OCI-LY7 (cell line): Measurements from ENCODE around the gene ARGLU1. TPM values are rescaled to one million over a fixed set of nuclear protein-coding genes. Genes with fewer than 3 reads are reported as not detected.

Experiments used
- BruUV-seq: library from RNA; stranded (reverse); fragments of 400-500 nt; replicated peaks from 2 replicates; lab custom pipeline; 2021; lab: Mats Ljungman, UMichigan
- CTCF ChIA-PET: fragments of 300-600 bp; sonication (Branson Sonifier 250); formaldehyde crosslinking; loops from one replicate; lab custom pipeline; 2022; ENCODE audit warnings: antibody characterized with exemption; ENCODE audit not compliant: unreplicated experiment; lab: Charles Lee
- POLR2A ChIA-PET: fragments of 300-600 bp; sonication (Branson Sonifier 250); formaldehyde crosslinking; loops from one replicate; lab custom pipeline; 2022; ENCODE audit warnings: antibody characterized with exemption; lab: Charles Lee
- DNase-seq: peaks from one replicate; pipeline ENCODE4 v3.0.0-alpha.2; 2015; ENCODE audit warnings: low spot score
- H2AFZ ChIP-seq: fragments of 200-600 bp; sonication (generic), shearing (Covaris generic); 2 replicates; pipeline ENCODE4 v1.6.1; 2014; ENCODE audit warnings: mild to moderate bottlenecking, antibody characterized with exemption, low read length, moderate library complexity
- H3K27ac ChIP-seq: fragments of 200-600 bp; sonication (generic); 2 replicates; pipeline ENCODE4 v1.5.1; 2014; ENCODE audit warnings: mixed run types, low read depth, mild to moderate bottlenecking, moderate library complexity, low read length, inconsistent platforms; ENCODE audit not compliant: poor library complexity, severe bottlenecking
- H3K36me3 ChIP-seq: fragments of 200-600 bp; sonication (generic); 2 replicates; pipeline ENCODE4 v1.6.1; 2014; ENCODE audit warnings: mild to moderate bottlenecking, antibody characterized with exemption, low read length, moderate library complexity, mixed read lengths; ENCODE audit not compliant: insufficient read depth
- H3K4me1 ChIP-seq: fragments of 200-600 bp; sonication (generic); 2 replicates; pipeline ENCODE4 v1.5.1; 2014; ENCODE audit warnings: mild to moderate bottlenecking, low read length; ENCODE audit not compliant: insufficient read depth, poor library complexity, severe bottlenecking
- H3K4me2 ChIP-seq: fragments of 200-600 bp; sonication (generic); 2 replicates; pipeline ENCODE4 v1.6.1; 2014; ENCODE audit warnings: mild to moderate bottlenecking, low read length
- H3K4me3 ChIP-seq: fragments of 200-600 bp; sonication (generic); 2 replicates; pipeline ENCODE4 v1.5.1; 2014; ENCODE audit warnings: mild to moderate bottlenecking, low read depth, low read length; ENCODE audit not compliant: poor library complexity, severe bottlenecking
- H3K79me2 ChIP-seq: fragments of 200-600 bp; sonication (generic); 2 replicates; pipeline ENCODE4 v1.6.1; 2016; ENCODE audit warnings: low read depth, mild to moderate bottlenecking, low read length, moderate library complexity, mixed read lengths; ENCODE audit not compliant: insufficient read depth
- H3K9me2 ChIP-seq: fragments of 200-600 bp; sonication (generic); 2 replicates; pipeline ENCODE4 v1.6.1; 2016; ENCODE audit warnings: mild to moderate bottlenecking, low read length, mixed read lengths; ENCODE audit not compliant: insufficient read depth
- H3K9me3 ChIP-seq: fragments of 200-600 bp; sonication (generic); 2 replicates; pipeline ENCODE4 v1.6.1; 2014; ENCODE audit warnings: mild to moderate bottlenecking, mixed run types, low read length, mixed read lengths
- H4K20me1 ChIP-seq: fragments of 200-600 bp; sonication (generic); 2 replicates; pipeline ENCODE4 v1.6.1; 2014; ENCODE audit warnings: mild to moderate bottlenecking, antibody characterized with exemption, low read length, moderate library complexity, mixed read lengths; ENCODE audit not compliant: insufficient read depth
- EZH2phosphoT487 ChIP-seq: fragments of 200-600 bp; sonication (generic); IDR thresholded peaks from 2 replicates; pipeline ENCODE4 v1.6.1; 2018; ENCODE audit warnings: low read depth, borderline replicate concordance, mild to moderate bottlenecking, mixed run types, antibody characterized with exemption, low read length, moderate library complexity, mixed read lengths
- intact Hi-C: fragments of 100-400 bp; cut with micrococcal nuclease; formaldehyde crosslinking; loops from one replicate; pipeline ENCODE4 v1.10.0; 2022; ENCODE audit not compliant: unreplicated experiment
- total RNA-seq, 2 experiments: library from RNA; depleted of rRNA in 1 of 2; stranded (reverse); fragments of >200 nt in 1 of 2; shearing (Covaris generic) in 1 of 2; gene quantifications; 2 replicates each; pipeline ENCODE4 v1.2.3, GENCODE V29; 2014 to 2022
- TF ChIP-seq, protein P1 (sequence below): fragments of 200-600 bp; sonication (generic); conservative IDR thresholded peaks from 2 replicates; pipeline ENCODE4 v1.5.1; 2014; ENCODE audit warnings: mild to moderate bottlenecking, antibody characterized with exemption, low read length, moderate library complexity, mixed read lengths

ARGLU1 gene
- total RNA-seq, 2 experiments from 2014 or later = 71.6 to 71.9 TPM

DNA sequence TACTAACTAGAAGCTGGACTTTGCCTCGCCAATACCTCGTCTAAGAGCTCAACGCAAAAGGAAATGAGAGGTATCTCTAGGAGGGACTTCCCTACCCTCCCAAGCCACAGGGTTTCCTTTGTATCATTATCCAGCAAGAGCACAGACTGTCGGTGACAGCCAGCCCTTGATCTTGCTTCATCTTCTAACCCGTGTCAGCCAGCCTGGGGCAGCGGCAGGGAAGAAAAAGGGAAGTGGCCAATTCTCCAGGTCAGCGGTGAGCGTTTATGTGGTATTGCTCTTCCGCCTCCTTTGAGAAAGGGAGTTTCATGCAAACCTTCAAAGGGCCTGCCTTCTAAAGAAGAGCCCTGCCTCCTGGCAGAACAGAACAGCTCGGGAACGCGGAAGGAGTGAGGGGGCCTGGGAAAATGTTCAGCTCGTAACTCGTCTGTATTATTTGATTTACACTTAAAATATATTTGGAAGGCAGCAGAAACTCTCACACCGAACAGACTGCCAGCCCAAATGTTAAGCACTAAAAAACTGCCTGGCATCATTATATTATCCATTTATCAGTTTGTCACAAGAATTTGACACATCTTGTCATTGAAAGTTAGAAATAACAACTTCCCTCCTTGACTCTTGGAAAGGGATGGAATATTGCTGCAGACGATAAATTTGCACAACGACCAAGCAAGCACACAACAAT is 74.3 kb downstream of the ARGLU1 start:
- Histone ChIP-seq H3K79me2 (no peaks in the 10 kb centered on the region), H3K27ac (no peak overlapping the region), H3K4me2 (no peak overlapping the region), H2AFZ (no peak overlapping the region), H3K9me2 (no peaks in the 10 kb centered on the region), H3K36me3 (no peaks in the 10 kb centered on the region), H3K9me3 (no peaks in the 10 kb centered on the region), H3K4me3 (no peak overlapping the region), H3K4me1 (no peaks in the 10 kb centered on the region), H4K20me1 (no peaks in the 10 kb centered on the region)
- ChIA-PET POLR2A (no interaction called here), CTCF (interaction anchor here (0.6 kb wide), 1 partner anchor 43 kb away, joined by 3 read pairs; no protein-coding TSS in a partner anchor)
- DNase-seq = no peak
- no TSS peak for BruUV-seq
- TF ChIP-seq, protein P1, sequence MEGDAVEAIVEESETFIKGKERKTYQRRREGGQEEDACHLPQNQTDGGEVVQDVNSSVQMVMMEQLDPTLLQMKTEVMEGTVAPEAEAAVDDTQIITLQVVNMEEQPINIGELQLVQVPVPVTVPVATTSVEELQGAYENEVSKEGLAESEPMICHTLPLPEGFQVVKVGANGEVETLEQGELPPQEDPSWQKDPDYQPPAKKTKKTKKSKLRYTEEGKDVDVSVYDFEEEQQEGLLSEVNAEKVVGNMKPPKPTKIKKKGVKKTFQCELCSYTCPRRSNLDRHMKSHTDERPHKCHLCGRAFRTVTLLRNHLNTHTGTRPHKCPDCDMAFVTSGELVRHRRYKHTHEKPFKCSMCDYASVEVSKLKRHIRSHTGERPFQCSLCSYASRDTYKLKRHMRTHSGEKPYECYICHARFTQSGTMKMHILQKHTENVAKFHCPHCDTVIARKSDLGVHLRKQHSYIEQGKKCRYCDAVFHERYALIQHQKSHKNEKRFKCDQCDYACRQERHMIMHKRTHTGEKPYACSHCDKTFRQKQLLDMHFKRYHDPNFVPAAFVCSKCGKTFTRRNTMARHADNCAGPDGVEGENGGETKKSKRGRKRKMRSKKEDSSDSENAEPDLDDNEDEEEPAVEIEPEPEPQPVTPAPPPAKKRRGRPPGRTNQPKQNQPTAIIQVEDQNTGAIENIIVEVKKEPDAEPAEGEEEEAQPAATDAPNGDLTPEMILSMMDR = no peak
- no peak for TF ChIP-seq EZH2phosphoT487
- intact Hi-C loops = no loop called here

DNA sequence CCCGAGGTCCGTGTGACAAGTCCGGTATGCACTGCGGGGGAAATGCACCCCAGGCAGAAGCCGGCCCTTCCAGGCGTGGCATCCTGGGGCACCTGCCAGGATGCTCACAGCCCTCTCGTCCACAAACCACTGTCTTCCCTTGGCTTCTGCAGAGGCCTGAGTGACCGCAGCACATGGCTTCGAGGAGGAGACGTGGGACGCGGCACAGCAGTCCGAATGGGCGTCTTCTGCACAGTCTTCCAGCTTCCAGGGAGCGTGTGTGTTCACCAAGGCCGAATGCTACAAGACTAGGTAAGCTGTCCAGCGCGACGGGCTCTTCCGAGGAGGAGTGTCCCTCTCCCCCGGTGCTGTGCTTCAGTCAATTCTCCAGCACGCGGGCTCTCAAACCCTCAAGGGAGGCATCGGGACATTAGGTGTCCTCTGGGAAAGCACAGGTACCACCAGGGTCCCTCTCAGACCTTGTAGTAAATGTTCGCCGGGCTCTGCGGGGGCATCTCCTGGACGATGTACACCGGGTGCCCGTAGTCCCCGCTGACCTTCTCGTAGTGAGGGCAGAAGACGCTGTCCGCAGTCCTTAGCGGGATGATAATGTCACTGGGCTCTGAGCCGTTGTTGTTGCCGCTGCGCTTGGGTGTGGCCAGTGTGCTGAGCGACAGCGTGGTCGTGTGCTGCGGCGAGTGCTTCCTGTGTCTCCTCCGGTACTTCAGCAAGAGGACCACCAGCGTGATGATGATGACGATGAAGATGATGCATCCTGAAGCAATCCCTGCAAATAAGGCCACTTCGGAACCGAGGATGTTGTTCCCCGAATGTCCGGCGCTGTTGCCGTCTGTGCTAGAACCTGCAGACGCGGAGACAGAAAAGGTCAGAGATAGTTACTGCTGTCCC is 75.1 kb downstream of the ARGLU1 start:
- Histone ChIP-seq H4K20me1 (no peaks in the 10 kb centered on the region), H2AFZ (no peak overlapping the region), H3K4me3 (no peak overlapping the region), H3K9me3 (no peaks in the 10 kb centered on the region), H3K9me2 (no peaks in the 10 kb centered on the region), H3K27ac (no peak overlapping the region), H3K4me1 (no peaks in the 10 kb centered on the region), H3K4me2 (no peak overlapping the region), H3K36me3 (no peaks in the 10 kb centered on the region), H3K79me2 (no peaks in the 10 kb centered on the region)
- intact Hi-C loops = no loop called here
- ChIA-PET CTCF (interaction anchor here (0.6 kb wide), 1 partner anchor 44 kb away, joined by 3 read pairs; no protein-coding TSS in a partner anchor), POLR2A (no interaction called here)
- TF ChIP-seq, protein P1 = no peak
- no peak for TF ChIP-seq EZH2phosphoT487
- DNase-seq = no peak
- no TSS peak for BruUV-seq
